ENCODE results near the gene KCNC3.
A peak's percentile ranks its signal among the peaks of the same experiment; 100 is the strongest.
"Not testable (repeated sequence)": the region's sequence is repeated elsewhere in the genome, so short reads cannot be mapped to it uniquely, and the experiment has no call there.

The KCNC3 gene

DNA sequence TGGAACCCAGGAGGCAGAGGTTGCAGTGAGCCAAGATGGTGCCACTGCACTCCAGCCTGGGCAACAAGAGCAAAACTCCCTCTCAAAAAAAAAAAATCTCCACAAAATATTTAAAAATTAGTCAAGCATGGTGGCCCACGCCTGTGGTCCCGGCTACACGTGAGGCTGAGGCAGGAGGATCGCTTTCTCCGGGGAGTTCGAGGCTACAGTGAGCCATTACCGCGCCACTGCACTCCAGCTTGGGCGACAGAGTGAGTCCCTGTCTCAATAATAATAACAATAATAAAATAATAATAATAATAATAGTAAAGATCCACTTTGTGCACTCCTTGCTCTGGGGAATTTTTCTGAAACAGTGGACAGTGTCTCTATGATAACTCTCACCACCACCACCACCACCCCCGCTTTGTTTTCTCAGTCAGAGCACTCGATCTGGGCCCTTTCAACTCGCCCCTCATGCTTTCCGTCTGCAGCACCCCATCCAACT, 27.6 kb upstream of the KCNC3 start:
- DNase-seq (ENCODE audit: low read depth in 2 of 3, low spot score in 1 of 3), result no peak

DNA sequence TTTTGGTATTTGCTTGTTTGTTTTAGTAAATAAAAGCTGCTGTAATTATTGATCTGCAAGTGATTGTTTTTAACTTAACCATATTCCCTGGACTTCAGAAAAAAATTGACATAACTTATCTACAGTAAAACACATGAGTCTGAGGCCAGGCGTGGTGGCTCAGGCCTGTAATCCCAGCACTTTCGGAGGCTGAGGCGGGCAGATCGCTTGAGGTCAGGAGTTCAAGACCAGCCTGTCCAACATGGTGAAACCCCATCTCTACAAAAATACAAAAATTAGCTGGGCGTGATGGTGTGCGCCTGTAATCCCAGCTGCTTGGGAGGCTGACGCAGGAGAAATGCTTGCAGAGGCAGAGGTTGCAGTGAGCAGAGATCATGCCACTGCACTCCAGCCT, 24.3 kb upstream of the KCNC3 start:
- DNase-seq (ENCODE audit: low read depth in 2 of 3, low spot score in 1 of 3), result not testable (repeated sequence)

DNA sequence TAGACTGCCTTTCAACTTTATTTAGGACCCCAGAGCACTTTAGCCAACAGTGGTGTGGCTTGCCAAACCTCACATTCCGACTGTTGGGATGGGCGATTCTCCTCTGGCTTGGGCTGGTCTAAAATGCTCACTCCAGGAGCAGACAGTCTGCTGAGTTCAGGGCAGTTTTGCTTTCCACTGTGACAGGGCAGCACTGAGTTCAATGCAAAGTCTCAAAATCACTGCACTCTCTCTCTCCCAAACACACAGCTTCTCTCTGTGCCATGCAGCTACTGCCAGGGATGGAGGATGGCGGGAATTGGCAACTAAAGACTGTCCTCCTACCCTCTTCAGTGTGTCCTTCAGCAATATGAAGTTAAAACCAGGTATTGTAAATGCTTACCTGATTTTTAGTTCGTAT, 23.1 kb upstream of the KCNC3 start:
- no peak for DNase-seq (ENCODE audit: low read depth in 2 of 3, low spot score in 1 of 3)

DNA sequence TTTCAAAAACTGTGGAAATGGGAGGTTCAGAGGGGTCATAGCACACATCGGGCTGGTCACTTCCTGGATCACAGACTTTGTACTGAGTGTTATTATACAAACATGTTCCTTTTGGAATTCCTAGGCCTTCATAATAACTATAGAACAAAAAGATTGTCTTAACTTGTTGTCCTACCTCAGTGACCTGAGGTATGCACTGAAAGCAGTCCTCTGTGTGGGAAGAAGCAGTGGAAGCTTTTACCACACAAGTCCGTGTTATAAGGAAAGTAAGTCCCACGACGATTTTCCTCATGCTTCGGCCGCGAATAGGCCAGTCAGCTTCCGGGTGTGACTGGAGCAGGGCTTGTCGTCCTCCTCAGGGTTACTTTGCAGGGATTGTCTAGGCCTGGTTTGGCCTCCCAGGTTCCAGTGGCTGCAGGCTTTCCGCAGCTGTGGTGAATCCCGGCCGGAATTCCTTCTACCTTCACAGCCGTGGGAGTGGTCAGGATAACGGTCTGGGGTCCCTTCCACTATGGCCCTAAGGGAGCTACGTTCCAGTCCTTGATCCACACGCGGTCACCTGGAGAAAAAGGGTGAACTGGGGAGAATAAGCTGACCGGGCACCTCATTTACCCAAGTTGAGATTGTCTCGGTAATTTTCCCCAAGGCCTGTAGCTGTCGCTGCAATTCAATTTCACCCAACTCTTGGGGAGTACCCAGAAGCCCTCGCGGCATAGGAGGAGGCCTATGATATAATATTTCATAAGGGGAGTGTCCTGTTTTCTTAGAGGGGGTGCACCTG, 20.3 kb upstream of the KCNC3 start:
- no peak for DNase-seq (ENCODE audit: low read depth in 2 of 3, low spot score in 1 of 3)

DNA sequence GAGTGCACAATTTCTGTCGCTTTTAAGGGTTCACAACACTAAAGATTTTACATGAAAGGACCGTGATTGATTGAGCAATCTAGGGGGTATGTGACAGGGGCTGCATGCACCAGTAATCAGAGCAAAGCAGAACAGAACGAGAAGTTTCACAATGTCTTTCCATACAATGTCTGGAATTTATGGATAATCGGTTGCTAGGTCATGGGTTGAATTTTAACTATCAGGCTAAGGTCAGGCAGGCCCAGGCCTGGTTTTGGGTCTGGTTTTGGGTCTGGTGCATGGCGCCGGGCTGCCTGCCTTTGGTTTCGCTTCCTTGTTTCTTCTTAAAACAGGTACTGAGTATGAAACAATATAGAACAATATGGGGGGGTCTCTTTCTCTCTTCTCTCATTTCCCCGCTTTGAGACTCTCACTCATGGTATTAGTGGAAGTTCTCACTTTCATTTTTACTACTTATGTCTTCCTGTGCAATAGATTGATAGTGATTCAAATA, 18.0 kb upstream of the KCNC3 start:
- DNase-seq (ENCODE audit: low read depth in 2 of 3, low spot score in 1 of 3), result not testable (repeated sequence)

DNA sequence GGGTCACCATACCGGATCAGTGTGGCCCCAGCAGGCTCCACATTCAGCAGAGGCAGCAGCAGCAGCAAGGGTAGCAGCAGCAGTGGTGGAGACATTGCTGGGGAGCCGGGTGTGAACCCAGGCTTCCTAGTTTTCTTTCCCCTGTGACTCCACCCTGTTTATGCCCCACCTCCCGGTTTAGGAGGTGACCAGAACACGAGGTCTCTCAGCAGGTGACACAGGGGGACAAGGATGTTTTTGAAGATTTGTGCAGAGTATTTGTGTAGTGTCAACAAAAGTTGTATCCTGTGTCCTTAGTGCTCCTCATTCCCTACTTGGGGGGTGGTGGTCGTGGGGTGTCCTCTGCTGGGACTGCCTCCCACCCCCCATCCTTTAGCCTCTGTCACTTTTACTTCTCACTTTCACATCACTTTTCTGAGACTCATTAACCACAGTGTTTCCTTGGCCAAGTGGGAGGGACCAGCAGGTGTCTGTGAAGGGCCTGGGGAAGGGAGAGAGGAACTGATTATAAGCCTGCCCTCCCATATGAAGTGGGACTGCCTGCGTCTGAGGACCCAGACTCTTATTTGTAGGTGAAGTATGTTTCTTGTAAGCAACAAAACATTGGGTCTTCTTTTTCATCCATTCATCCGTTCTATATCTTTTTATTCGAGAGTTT, 15.6 kb upstream of the KCNC3 start:
- DNase-seq (ENCODE audit: low read depth in 2 of 3, low spot score in 1 of 3), result no peak

DNA sequence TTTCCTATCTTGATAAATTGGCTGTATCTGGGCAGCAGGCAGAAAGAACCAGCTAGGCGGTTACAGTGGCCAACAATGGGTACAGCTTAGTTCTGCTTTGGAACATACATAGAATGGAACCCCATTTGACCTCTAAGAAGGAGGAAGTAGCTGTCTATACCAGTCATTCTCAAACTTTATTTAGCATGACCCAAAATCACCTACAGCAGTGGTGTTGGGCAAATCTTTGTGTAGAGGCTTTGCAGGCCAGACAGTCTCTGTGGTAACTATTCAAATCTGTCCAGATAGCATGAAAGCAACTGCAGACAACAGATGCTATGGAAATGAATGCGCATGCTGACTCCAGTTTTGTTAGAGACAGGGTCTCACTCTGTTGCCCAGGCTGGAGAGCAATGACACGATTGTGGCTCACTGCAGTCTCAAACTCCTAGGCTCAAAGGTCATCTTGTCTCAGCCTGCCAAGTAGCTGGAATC, 12.0 kb upstream of the KCNC3 start:
- no peak for DNase-seq (ENCODE audit: low read depth in 2 of 3, low spot score in 1 of 3)

DNA sequence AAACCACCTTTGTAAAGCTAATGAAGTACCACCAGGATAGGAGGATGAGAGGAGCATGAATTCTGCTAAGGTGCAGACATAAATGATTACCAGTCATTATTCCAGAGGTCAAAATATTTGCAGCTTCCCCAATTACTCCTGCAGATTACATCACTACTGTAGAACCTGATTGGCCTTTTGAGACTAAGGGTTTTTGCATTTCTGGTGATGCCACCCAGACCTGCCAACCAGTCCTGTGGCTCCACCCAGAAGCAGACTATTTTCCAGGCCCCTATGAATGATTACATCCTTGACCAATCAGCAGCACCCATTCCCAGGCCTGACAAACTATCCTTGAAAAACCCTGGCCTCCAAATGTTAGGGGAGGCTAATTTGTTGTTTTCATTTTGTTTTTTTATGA, 11.2 kb upstream of the KCNC3 start:
- no peak for DNase-seq (ENCODE audit: low read depth in 2 of 3, low spot score in 1 of 3)

DNA sequence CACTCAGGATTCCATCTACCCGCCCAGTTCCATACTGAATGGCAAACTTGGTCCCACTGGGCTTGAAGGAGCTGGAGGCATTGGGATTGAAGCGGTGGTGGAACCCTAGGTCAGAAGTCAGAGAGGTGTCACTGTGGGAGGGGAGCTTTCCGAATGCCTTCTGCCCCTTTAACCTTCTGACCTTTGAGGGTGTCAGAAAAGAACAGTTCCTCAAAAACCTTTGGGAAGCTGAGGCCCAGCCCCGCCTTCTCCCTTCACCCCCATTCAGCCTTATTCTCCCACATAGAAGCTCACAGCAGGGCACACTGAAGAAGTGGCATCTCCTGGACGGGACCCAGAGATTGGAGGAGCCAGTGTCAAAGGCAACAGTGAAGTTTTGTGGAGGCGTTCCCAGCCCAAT, 7.9 kb upstream of the KCNC3 start:
- DNase-seq (ENCODE audit: low read depth in 2 of 3, low spot score in 1 of 3), result not testable (repeated sequence)

DNA sequence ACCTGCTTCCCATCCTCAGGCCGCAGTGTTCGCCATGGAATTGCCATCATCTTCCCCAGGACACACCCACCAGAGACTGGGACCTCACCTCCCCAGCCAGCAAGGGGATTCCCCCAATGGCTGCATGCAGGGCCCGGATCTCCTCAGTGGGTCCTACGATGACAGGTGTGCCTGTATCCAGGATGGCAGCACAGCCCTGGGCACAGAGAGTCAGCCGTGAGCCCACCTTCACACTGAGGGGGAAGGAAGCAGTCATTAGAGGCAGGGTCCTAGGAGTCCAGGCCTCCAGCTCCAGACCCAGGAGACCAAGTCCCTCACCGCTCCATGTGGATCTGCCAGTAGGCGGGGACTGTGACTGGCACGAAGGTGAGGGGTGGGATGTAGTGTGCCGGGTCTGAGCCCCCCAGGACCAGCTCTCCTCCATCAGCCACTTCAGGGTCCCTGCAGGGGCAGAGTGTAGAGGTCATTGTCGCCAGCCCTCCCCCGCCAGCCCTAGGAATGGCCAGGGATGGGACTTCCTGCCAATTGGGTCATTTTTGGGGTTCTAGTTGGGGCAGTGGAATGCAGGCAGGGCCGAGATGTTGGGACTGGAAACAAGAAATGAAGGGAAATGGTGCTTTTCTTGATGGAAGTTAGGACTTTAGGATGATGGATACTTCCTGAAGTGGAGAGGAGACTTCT, 5.7 kb upstream of the KCNC3 start:
- DNase-seq (ENCODE audit: low read depth in 2 of 3, low spot score in 1 of 3), result no peak

DNA sequence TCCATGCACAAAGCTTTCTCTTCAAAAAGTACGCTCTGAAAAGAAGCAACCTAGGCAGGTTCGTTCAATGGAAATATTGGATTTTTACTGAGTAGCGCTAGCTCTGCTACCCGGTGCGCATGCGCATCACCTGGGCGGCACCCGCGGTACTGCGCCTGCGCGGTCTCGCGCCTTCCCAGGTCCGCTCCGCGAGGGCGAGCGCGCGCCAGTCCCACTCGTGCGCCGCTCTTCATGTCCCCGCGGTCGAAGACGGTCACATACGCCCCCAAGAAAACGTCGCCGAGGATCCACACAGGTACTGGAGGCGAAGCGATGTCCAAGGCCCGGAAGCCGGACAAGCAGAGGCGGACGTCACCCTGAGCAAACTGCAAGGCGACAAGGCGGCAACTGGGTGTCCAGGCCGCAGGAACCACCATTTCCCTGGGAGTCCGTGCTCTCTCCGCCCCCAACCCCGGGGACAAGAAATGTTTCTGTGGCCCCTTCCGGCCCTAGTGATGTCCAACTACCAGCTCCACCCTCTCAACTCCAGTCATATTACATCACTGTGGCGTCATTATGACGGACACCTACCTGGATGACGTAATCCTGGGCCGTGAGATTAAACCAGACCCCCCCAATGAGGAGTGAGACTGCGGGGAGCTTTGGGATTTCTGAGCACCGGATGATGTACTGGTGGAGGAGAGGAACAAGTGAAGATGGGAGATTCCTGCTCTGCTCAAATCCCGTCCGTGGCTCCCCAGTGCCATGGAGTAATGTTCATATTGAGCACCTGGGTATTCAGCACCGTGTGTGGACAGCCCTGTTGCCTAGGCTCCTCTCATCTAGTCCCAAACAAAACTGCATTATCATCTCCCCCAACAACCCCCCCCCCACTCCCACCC, 4.8 kb upstream of the KCNC3 start:
- DNase-seq (ENCODE audit: low read depth in 2 of 3, low spot score in 1 of 3), result peak; percentile 70 to 76 (median 74)

DNA sequence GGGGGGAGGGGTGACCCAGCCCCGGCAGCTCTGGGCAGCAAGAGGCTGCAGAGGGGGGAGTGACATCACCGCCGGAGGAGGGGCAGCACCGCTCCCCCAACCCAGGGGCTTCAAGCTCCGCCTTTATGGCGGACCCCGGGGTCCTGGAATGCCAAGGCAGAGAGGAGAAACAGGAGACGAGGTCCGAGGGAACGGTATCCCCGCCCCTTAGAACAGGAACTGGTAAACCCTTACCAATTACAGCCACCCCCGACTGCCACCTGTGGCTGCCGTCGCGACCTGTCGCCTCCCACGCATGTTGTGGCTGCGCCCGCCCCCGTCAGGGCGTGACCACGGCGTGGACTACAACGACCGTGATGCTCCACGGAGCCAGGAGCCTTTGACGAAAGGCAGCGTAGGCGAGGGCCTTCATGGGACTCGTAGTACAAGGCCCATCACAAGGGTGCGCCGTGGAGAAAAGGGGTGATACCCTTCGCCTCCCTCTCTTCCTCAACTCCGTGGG, 4.1 kb upstream of the KCNC3 start:
- peak; percentile 88 to 94 (median 92) for DNase-seq (ENCODE audit: low read depth in 2 of 3, low spot score in 1 of 3)

DNA sequence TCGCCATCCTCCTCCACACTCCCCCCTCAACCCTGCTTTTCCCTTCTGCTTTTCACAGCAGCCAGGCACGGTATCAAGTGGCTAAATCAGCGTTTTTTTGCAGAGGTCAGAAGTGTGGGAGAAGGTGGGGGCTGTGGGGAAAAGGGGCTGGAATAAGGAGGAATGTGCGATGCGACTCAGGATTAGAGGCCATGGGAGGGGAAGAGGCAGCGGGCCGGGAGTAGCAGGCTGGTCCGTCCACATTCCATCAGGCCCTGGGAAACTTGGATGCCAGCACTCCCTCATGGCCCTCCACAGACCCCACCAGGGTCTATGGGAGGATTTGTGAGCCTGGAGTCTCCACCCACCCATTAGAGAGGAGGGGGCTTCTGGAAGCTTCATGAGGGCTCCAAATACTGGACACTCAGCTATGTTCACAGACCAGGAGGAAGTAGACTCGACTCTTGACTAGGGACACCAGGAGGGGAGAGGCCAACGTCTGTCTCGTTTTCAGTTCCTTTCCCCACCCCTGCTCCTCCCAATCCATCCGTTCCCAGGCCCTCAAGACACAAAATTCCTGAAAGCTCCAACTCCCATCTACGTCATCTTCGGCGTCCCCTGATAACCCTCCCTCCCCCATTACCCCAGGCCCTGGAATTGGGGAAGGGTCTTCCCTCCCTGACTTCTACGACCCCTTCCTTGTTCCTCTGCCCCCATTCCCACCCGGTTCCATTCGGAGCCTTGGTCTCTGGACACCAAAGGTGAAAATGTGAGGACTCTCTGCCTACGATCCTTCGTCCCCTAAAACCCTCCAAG, 3.3 kb upstream of the KCNC3 start:
- no peak for DNase-seq (ENCODE audit: low read depth in 2 of 3, low spot score in 1 of 3)

DNA sequence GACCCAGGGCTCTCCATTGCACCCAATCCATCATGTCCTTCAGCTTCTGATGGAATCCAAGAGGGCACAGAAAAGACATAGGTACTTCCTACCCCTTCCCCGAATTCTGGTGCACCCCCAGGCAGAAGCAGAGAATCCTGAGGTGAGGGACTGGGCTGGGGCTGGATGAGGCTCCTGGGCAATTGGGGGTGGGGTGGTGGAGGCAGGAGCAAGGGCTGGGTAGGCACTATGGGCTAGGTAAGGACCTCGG, 2.7 kb upstream of the KCNC3 start:
- no peak for DNase-seq (ENCODE audit: low read depth in 2 of 3, low spot score in 1 of 3)

DNA sequence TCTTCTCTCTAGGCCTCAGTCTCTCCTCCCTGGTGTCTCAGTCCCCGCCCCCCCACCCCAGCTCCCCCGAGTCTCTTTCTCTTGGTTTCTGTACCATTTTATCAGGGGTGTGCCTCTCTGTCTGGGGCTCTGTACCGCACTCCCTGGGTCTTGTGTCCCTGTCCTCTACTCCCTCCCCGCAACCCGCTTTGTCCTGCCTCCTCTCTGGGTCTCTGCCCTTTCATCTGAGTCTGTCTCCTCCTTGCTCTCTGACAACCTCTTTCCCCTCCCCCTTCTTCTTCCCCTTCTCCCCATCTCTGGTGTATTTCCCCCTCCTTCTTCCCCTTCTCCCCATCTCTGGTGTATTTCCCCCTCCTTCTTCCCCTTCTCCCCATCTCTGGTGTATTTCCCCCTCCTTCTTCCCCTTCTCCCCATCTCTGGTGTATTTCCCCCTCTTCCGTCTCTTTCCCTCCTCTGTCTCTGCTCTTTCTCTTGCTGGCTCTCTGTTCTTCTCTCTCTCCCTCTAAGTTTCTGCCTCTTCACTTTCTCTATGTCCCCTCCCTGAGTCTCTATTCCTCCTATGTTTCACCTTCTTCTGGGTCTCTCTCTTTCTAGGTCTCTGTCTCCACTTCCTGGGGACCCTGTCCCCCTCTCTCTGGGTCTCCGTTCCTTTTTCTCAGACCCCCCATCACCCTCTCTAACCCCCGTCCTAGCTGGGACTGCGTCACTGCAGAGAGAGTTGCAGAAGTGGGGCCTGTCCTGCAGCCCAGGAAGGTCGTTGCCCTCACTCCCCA, 2.2 kb upstream of the KCNC3 start:
- DNase-seq (ENCODE audit: low read depth in 2 of 3, low spot score in 1 of 3), result no peak

DNA sequence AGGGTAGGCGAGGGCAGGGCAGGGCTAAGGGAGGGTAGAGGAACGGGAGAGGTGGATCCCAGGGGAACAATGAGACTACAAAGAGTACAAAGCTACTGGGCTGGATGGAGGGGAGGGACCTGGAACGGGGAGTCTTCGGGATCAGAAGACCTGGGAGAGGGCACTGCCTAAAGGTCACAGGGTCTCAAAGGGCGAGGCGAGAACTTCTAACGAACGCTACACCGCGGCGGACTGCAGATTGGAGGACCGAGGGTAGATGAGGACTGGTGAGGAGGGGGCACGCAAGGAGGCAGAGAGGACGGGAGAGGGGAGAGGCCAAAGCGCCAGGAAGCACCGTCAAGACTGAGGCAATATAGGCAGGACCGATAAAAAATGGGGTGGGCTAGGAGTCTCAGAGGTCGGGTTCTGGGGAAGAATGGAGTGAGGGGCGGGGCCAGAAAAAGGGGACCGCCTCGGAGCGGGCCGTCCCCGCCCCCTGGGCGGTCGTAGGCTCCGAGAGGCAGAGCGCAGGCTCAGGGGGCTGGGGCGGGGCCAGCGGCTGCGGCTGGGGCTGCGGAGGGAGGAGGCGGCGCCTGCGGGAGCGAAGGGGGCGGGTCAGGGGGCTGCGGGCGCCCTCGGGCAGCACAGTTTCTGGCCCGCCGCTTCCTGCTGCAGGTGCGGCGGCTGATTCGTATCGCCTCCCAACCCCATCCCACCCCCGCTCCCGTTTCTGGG, 1.3 kb upstream of the KCNC3 start:
- peak; percentile 76 to 83 (median 81) for DNase-seq (ENCODE audit: low read depth in 2 of 3, low spot score in 1 of 3)

DNA sequence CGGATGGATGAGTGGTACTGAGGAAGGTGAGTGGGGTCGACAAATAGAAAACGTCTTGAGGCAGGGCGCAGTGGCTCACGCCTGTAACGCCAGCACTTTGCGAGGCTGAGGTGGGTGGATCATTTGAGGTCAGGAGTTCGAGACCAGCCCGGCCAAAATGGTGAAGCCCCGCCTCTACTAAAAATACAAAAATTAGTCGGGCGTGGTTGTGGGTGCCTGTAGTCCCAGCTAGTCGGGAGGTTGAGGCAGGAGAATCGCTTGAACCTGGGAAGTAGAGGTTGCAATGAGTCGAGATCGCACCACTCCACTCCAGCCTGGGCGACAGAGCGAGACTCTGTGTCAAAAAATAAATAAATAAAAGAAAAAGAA, 733 bp upstream of the KCNC3 start:
- DNase-seq (ENCODE audit: low read depth in 2 of 3, low spot score in 1 of 3), result not testable (repeated sequence)

DNA sequence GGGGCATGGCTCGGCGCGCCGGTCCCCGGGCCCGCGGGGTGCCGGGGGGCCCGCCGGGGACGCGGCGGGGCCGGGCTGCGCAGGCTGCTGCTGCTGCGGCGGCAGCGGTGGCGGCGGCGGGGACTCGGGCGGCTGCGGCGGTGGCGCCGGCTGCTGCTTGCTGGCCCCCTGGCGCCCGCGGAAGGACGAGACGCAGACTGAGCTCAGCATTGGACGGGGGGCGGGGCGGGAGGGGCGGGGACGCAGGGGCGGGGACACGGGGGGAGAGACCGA, 368 bp downstream of the KCNC3 start:
- no peak for DNase-seq (ENCODE audit: low read depth in 2 of 3, low spot score in 1 of 3)

Data from stimulated activated CD4-positive, alpha-beta T cell treated with anti-CD3 and anti-CD28 coated beads, Interleukin-12 subunit alpha, Interleukin-12 subunit beta, amount 100 ng/mL, for 48 hours (primary cell).